Measurements from ENCODE around the gene AKT3. TPM values are rescaled to one million over a fixed set of nuclear protein-coding genes. Genes with fewer than 3 reads are reported as not detected.

The AKT3 gene
- total RNA-seq, 8 experiments from 2014 or later: 7.7 to 99.3 (median 63.8) TPM

- WGBS, 10 experiments: 1 to 10% (median 1%) methylated on average over 3 to 26 of the region's 92 CpGs; no CpG with 5 or more reads in 7 of the 10 experiments
- in situ Hi-C loops (cut with MboI; ENCODE audit: low pct_unique_long_range_greater_than_20kb in 2 of 9, low sequenced_read_pairs in 9 of 9, unreplicated experiment in 9 of 9): no loop called here
- Histone ChIP-seq H3K4me1 (replicated peaks in 1 of 2) (peaks cover 4 to 21% of the 10 kb centered on the region in 2 donors), H3K27ac (peak overlapping the region; percentile 96 to 97), H3K4me3 (peak overlapping the region; percentile 84 to 94 (median 84))
- ATAC-seq (replicated peaks in 6 of 8): peak; percentile 51 to 75 (median 62)
Observed at GRCh38 chr1:243850452-243851256, 611 bp upstream of the AKT3 start.

GRCh38 chr1:243849421-243850201 lies 432 bp downstream of the AKT3 start:
- in situ Hi-C loops (cut with MboI; ENCODE audit: low pct_unique_long_range_greater_than_20kb in 2 of 9, low sequenced_read_pairs in 9 of 9, unreplicated experiment in 9 of 9): no loop called here
- H3K4me3 ChIP-seq: peak overlapping the region; percentile 84 to 94 (median 84)
- H3K27ac ChIP-seq: peak overlapping the region; percentile 96 to 97
- ATAC-seq (replicated peaks in 6 of 8): peak; percentile 10 to 70 (median 65)
- H3K4me1 ChIP-seq (replicated peaks in 1 of 2): peaks cover 4 to 21% of the 10 kb centered on the region in 2 donors
- WGBS, 10 experiments: no CpG with 5 or more reads among the region's 81 CpGs

- in situ Hi-C loops (cut with MboI; ENCODE audit: low pct_unique_long_range_greater_than_20kb in 2 of 9, low sequenced_read_pairs in 9 of 9, unreplicated experiment in 9 of 9): no loop called here
- Histone ChIP-seq H3K27ac (peak overlapping the region; percentile 96 to 97), H3K4me1 (replicated peaks in 1 of 2) (peaks cover 4 to 21% of the 10 kb centered on the region in 2 donors), H3K4me3 (peak overlapping the region; percentile 84 to 94 (median 84))
- WGBS, 10 experiments: 0 to 3% (median 0%) methylated on average over 2 to 10 of the region's 19 CpGs; no CpG with 5 or more reads in 3 of the 10 experiments
- peak; percentile 27 to 51 (median 42) for ATAC-seq (replicated peaks in 6 of 8)
Observed at GRCh38 chr1:243848858-243849420, 1.1 kb downstream of the AKT3 start.

GRCh38 chr1:243848165-243848857 lies 1.7 kb downstream of the AKT3 start:
- in situ Hi-C loops (cut with MboI; ENCODE audit: low pct_unique_long_range_greater_than_20kb in 2 of 9, low sequenced_read_pairs in 9 of 9, unreplicated experiment in 9 of 9): no loop called here
- 44 to 82% (median 66%) methylated on average over 3 to 5 of the region's 5 CpGs; no CpG with 5 or more reads in 1 of the 10 experiments for WGBS, 10 experiments
- no peak for ATAC-seq (replicated peaks in 6 of 8)
- peaks cover 4 to 21% of the 10 kb centered on the region in 2 donors for H3K4me1 ChIP-seq (replicated peaks in 1 of 2)
- H3K4me3 ChIP-seq: peak overlapping the region; percentile 84 to 94 (median 84)
- peak overlapping the region; percentile 96 to 97 for H3K27ac ChIP-seq

GRCh38 chr1:243846761-243847160 lies 3.3 kb downstream of the AKT3 start:
- ATAC-seq (replicated peaks in 6 of 8): no peak
- in situ Hi-C loops (cut with MboI; ENCODE audit: low pct_unique_long_range_greater_than_20kb in 2 of 9, low sequenced_read_pairs in 9 of 9, unreplicated experiment in 9 of 9): no loop called here
- no peak overlapping the region for H3K27ac ChIP-seq
- H3K4me1 ChIP-seq (replicated peaks in 1 of 2): peaks cover 6 to 18% of the 10 kb centered on the region in 2 donors
- no peak overlapping the region for H3K4me3 ChIP-seq
- 87 to 100% (median 96%) methylated on average over 1 of the region's 1 CpG; no CpG with 5 or more reads in 4 of the 10 experiments for WGBS, 10 experiments

GRCh38 chr1:243845888-243846287 lies 4.2 kb downstream of the AKT3 start:
- Histone ChIP-seq H3K27ac (no peak overlapping the region), H3K4me1 (replicated peaks in 1 of 2) (peaks cover 2 to 15% of the 10 kb centered on the region in 2 donors), H3K4me3 (no peak overlapping the region)
- 90 to 100% (median 100%) methylated on average over 1 to 2 of the region's 2 CpGs for WGBS, 10 experiments
- ATAC-seq (replicated peaks in 6 of 8): no peak
- in situ Hi-C loops (cut with MboI; ENCODE audit: low pct_unique_long_range_greater_than_20kb in 2 of 9, low sequenced_read_pairs in 9 of 9, unreplicated experiment in 9 of 9): no loop called here

- ATAC-seq (replicated peaks in 6 of 8): no peak
- peaks cover 2 to 15% of the 10 kb centered on the region in 2 donors for H3K4me1 ChIP-seq (replicated peaks in 1 of 2)
- H3K4me3 ChIP-seq: no peak overlapping the region
- in situ Hi-C loops (cut with MboI; ENCODE audit: low pct_unique_long_range_greater_than_20kb in 2 of 9, low sequenced_read_pairs in 9 of 9, unreplicated experiment in 9 of 9): no loop called here
- 83 to 100% (median 100%) methylated on average over 1 of the region's 1 CpG; no CpG with 5 or more reads in 4 of the 10 experiments for WGBS, 10 experiments
- no peak overlapping the region for H3K27ac ChIP-seq
Observed at GRCh38 chr1:243844186-243844585, 5.9 kb downstream of the AKT3 start.

- H3K4me3 ChIP-seq: no peak overlapping the region
- peak; percentile 19 to 86 (median 58) for ATAC-seq (replicated peaks in 6 of 8)
- H3K4me1 ChIP-seq (replicated peaks in 1 of 2): peaks cover 2 to 10% of the 10 kb centered on the region in 2 donors
- 19 to 100% (median 85%) methylated on average over 2 to 4 of the region's 4 CpGs for WGBS, 10 experiments
- H3K27ac ChIP-seq: no peak overlapping the region
- in situ Hi-C loops (cut with MboI; ENCODE audit: low pct_unique_long_range_greater_than_20kb in 2 of 9, low sequenced_read_pairs in 9 of 9, unreplicated experiment in 9 of 9): no loop called here
Observed at GRCh38 chr1:243842978-243843511, 7.0 kb downstream of the AKT3 start.

- H3K4me3 ChIP-seq: no peak overlapping the region
- in situ Hi-C loops (cut with MboI; ENCODE audit: low pct_unique_long_range_greater_than_20kb in 2 of 9, low sequenced_read_pairs in 9 of 9, unreplicated experiment in 9 of 9): no loop called here
- no peak overlapping the region for H3K27ac ChIP-seq
- no peak for ATAC-seq (replicated peaks in 6 of 8)
- peaks cover under 1 to 2% of the 10 kb centered on the region in 2 donors for H3K4me1 ChIP-seq (replicated peaks in 1 of 2)
- 51 to 100% (median 92%) methylated on average over 4 to 5 of the region's 5 CpGs for WGBS, 10 experiments
Observed at GRCh38 chr1:243842161-243842560, 7.9 kb downstream of the AKT3 start.

GRCh38 chr1:243841507-243841906 lies 8.5 kb downstream of the AKT3 start:
- 50 to 97% (median 91%) methylated on average over 2 to 3 of the region's 3 CpGs for WGBS, 10 experiments
- H3K4me1 ChIP-seq (replicated peaks in 1 of 2): peaks cover 0 to 2% of the 10 kb centered on the region in 2 donors
- ATAC-seq (replicated peaks in 6 of 8): no peak
- H3K27ac ChIP-seq: no peak overlapping the region
- no peak overlapping the region for H3K4me3 ChIP-seq
- in situ Hi-C loops (cut with MboI; ENCODE audit: low pct_unique_long_range_greater_than_20kb in 2 of 9, low sequenced_read_pairs in 9 of 9, unreplicated experiment in 9 of 9): no loop called here

- in situ Hi-C loops (cut with MboI; ENCODE audit: low pct_unique_long_range_greater_than_20kb in 2 of 9, low sequenced_read_pairs in 9 of 9, unreplicated experiment in 9 of 9): no loop called here
- no peak overlapping the region for H3K4me3 ChIP-seq
- whole genome bisulfite sequencing, 10 experiments: 30 to 100% (median 96%) methylated on average over 1 of the region's 1 CpG
Observed at GRCh38 chr1:243837907-243838535, 12.0 kb downstream of the AKT3 start.

GRCh38 chr1:243834130-243834529 lies 15.9 kb downstream of the AKT3 start:
- Histone ChIP-seq H3K4me1 (replicated peaks in 1 of 2) (no peaks in the 10 kb centered on the region), H3K4me3 (no peak overlapping the region), H3K27ac (no peak overlapping the region)
- ATAC-seq (replicated peaks in 6 of 8): no peak
- in situ Hi-C loops (cut with MboI; ENCODE audit: low pct_unique_long_range_greater_than_20kb in 2 of 9, low sequenced_read_pairs in 9 of 9, unreplicated experiment in 9 of 9): no loop called here
- 83 to 100% (median 94%) methylated on average over 1 to 4 of the region's 4 CpGs for WGBS, 10 experiments

More at GRCh38 chr1:243837907-243838535, 12.0 kb downstream of the AKT3 start:
- H3K4me1 ChIP-seq (replicated peaks in 1 of 2): peaks cover 0 to 2% of the 10 kb centered on the region in 2 donors
- no peak for ATAC-seq (replicated peaks in 6 of 8)
- no peak overlapping the region for H3K27ac ChIP-seq

Measured in motor neuron (in vitro differentiated cells).